Kidney epithelial cell (primary cell): Measurements from ENCODE around the gene OTOP1. TPM values are rescaled to one million over a fixed set of nuclear protein-coding genes. Genes with fewer than 3 reads are reported as not detected.
"Not testable (repeated sequence)": the region's sequence is repeated elsewhere in the genome, so short reads cannot be mapped to it uniquely, and the experiment has no call there.

ENCODE experiments used
- DNase-seq: peaks from one replicate; pipeline ENCODE4 v3.0.0-alpha.2; 2010; ENCODE audit warnings: low read depth
- H3K27me3 ChIP-seq: 2 replicates; pipeline ENCODE4 v1.6.0; 2011; ENCODE audit warnings: low read length; ENCODE audit not compliant: control insufficient read depth, insufficient read depth
- H3K36me3 ChIP-seq: 2 replicates; pipeline ENCODE4 v1.5.1; 2011; ENCODE audit warnings: low read length; ENCODE audit not compliant: control insufficient read depth, insufficient read depth
- H3K4me3 ChIP-seq: 2 replicates; pipeline ENCODE4 v1.5.1; 2011; ENCODE audit warnings: low read depth, mild to moderate bottlenecking, control low read depth, low read length
- CTCF ChIP-seq: IDR thresholded peaks from 2 replicates; pipeline ENCODE4 v1.5.1; 2011; ENCODE audit warnings: mild to moderate bottlenecking, moderate library complexity, low read length, control low read depth, inconsistent platforms; ENCODE audit not compliant: insufficient read depth, poor library complexity, severe bottlenecking
- total RNA-seq: library from RNA; depleted of rRNA; stranded (reverse); fragments of >200 nt; gene quantifications from 2 replicates; pipeline ENCODE4 v1.2.3, GENCODE V29; 2015

Gene OTOP1
- total RNA-seq, 1 donor from 2014 or later: not detected

- H3K36me3 ChIP-seq: no peaks in the 10 kb centered on the region
- no peak overlapping the region for H3K4me3 ChIP-seq
- no peak for TF ChIP-seq CTCF
- no peaks in the 10 kb centered on the region for H3K27me3 ChIP-seq
- no peak for DNase-seq
Measured at GRCh38 chr4:4204401-4204745, 22.4 kb downstream of the OTOP1 start.

- Histone ChIP-seq H3K27me3 (no peaks in the 10 kb centered on the region), H3K36me3 (no peaks in the 10 kb centered on the region), H3K4me3 (no peak overlapping the region)
- DNase-seq: no peak
- TF ChIP-seq CTCF: no peak
Measured at GRCh38 chr4:4203688-4204400, 22.9 kb downstream of the OTOP1 start.

GRCh38 chr4:4202510-4202909, 24.2 kb downstream of the OTOP1 start:
- H3K4me3 ChIP-seq: no peak overlapping the region
- no peaks in the 10 kb centered on the region for H3K36me3 ChIP-seq
- no peaks in the 10 kb centered on the region for H3K27me3 ChIP-seq
- no peak for TF ChIP-seq CTCF
- DNase-seq: no peak

DNA sequence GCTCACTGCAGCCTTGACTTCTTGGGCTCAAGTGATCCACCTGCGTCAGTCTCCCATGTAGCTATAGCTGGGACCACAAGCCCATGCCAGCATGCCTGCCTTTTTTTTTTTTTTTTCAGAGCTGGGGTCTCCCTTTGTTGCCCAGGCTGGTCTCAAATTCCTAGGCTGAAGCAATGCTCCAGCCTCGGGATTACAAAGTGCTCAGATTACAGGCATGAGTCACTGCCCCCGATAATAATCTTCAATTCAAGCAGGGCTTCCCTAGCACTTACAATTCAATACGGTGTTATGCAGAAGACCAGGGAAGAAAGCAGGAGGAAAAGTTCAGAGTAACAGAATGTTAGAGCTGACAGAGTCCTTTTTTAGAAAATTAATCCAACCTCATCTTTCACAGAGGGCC, 26.1 kb downstream of the OTOP1 start:
- DNase-seq: no peak

GRCh38 chr4:4195354-4195753, 31.4 kb downstream of the OTOP1 start:
- Histone ChIP-seq H3K27me3 (no peaks in the 10 kb centered on the region), H3K36me3 (no peaks in the 10 kb centered on the region), H3K4me3 (no peak overlapping the region)
- TF ChIP-seq CTCF: no peak
- no peak for DNase-seq

More for the DNA sequence above, 26.1 kb downstream of the OTOP1 start:
- H3K36me3 ChIP-seq: no peaks in the 10 kb centered on the region
- no peaks in the 10 kb centered on the region for H3K27me3 ChIP-seq
- H3K4me3 ChIP-seq: no peak overlapping the region
- no peak for TF ChIP-seq CTCF

- not testable (repeated sequence) for DNase-seq, H3K27me3 ChIP-seq, H3K36me3 ChIP-seq, H3K4me3 ChIP-seq
Measured at GRCh38 chr4:4188557-4188956, 38.2 kb downstream of the OTOP1 start.
